Lower leg skin (tissue), 3 donors: ENCODE measurements around the gene ARHGAP30.

Experiments
- POLR2A ChIP-seq, 2 donors: fragments of 450-650 bp; IDR thresholded peaks; one replicate each; pipeline ENCODE4 v1.6.1; 2016 to 2017; ENCODE audit warnings: antibody characterized with exemption in 2 of 2, mild to moderate bottlenecking in 1 of 2, moderate library complexity in 1 of 2
- TF ChIP-seq, protein P1 (sequence below), 3 donors: fragments of 450-650 bp; IDR thresholded peaks; one replicate each; pipeline ENCODE4 v1.5.1; 2016; ENCODE audit warnings: antibody characterized with exemption in 3 of 3, mild to moderate bottlenecking in 3 of 3, moderate library complexity in 2 of 3

GRCh38 chr1:161046605-161047228, 23.0 kb downstream of the ARHGAP30 start:
- TF ChIP-seq, protein P1, sequence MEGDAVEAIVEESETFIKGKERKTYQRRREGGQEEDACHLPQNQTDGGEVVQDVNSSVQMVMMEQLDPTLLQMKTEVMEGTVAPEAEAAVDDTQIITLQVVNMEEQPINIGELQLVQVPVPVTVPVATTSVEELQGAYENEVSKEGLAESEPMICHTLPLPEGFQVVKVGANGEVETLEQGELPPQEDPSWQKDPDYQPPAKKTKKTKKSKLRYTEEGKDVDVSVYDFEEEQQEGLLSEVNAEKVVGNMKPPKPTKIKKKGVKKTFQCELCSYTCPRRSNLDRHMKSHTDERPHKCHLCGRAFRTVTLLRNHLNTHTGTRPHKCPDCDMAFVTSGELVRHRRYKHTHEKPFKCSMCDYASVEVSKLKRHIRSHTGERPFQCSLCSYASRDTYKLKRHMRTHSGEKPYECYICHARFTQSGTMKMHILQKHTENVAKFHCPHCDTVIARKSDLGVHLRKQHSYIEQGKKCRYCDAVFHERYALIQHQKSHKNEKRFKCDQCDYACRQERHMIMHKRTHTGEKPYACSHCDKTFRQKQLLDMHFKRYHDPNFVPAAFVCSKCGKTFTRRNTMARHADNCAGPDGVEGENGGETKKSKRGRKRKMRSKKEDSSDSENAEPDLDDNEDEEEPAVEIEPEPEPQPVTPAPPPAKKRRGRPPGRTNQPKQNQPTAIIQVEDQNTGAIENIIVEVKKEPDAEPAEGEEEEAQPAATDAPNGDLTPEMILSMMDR (IDR thresholded peaks at IDR 0.05), result no peak
- TF ChIP-seq POLR2A (IDR thresholded peaks at IDR 0.05), result no peak
